GM13977 (cell line): Measurements from ENCODE around the gene DEAF1.

Experiments
- DNase-seq: peaks from one replicate; pipeline ENCODE4 v3.0.0; 2012; ENCODE audit warnings: low spot score
- in situ Hi-C: fragments of 300-500 bp; cut with MboI; formaldehyde crosslinking; loops from one replicate; pipeline ENCODE4 v1.12.0; 2022; ENCODE audit warnings: low sequenced_read_pairs, low pct_unique_long_range_greater_than_20kb, mixed read lengths, inconsistent platforms; ENCODE audit not compliant: unreplicated experiment
- TF ChIP-seq, protein P1 (sequence below): IDR thresholded peaks from 2 replicates; pipeline ENCODE4 v1.5.1; 2012; ENCODE audit warnings: mild to moderate bottlenecking, control low read depth; ENCODE audit not compliant: insufficient read depth; ENCODE audit errors: extremely low read depth, missing control alignments

The DEAF1 gene

DNA sequence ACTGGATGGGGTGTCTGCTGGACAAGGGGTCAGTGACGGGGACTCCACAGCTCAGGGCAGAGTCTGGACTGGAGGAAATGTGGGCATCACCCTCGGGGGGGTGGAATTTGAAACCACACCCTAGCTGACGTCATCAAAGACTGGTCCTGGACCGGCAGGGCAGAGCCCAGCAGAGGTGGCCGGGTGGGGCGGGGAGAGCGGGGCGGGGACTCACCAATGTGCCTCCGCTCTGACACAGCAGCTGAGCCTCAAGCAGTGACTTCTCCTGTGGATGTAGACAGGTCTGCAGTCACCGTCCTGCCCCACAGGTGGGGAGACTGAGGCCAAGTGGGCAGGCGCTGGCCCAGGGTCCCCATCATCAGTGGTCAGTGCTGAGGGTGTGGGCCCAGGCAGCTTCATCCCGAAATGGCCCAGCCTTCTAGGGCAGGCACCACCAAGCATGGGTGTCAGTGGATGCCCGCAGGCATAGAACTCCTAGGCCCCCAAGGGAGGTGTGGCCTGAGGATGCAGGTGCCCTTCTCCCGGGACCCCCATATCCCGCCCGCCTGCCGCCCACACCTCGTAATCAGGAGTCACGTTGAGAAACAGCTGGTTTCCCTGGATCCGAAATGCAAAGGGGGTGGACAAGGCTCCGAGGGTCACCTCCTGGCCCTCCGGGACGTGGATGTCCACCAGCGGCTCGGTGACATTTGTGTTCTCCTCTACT is 70.9 kb downstream of the DEAF1 start:
- TF ChIP-seq, protein P1, sequence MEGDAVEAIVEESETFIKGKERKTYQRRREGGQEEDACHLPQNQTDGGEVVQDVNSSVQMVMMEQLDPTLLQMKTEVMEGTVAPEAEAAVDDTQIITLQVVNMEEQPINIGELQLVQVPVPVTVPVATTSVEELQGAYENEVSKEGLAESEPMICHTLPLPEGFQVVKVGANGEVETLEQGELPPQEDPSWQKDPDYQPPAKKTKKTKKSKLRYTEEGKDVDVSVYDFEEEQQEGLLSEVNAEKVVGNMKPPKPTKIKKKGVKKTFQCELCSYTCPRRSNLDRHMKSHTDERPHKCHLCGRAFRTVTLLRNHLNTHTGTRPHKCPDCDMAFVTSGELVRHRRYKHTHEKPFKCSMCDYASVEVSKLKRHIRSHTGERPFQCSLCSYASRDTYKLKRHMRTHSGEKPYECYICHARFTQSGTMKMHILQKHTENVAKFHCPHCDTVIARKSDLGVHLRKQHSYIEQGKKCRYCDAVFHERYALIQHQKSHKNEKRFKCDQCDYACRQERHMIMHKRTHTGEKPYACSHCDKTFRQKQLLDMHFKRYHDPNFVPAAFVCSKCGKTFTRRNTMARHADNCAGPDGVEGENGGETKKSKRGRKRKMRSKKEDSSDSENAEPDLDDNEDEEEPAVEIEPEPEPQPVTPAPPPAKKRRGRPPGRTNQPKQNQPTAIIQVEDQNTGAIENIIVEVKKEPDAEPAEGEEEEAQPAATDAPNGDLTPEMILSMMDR, result no peak
- in situ Hi-C loops, result no loop called here
- no peak for DNase-seq

DNA sequence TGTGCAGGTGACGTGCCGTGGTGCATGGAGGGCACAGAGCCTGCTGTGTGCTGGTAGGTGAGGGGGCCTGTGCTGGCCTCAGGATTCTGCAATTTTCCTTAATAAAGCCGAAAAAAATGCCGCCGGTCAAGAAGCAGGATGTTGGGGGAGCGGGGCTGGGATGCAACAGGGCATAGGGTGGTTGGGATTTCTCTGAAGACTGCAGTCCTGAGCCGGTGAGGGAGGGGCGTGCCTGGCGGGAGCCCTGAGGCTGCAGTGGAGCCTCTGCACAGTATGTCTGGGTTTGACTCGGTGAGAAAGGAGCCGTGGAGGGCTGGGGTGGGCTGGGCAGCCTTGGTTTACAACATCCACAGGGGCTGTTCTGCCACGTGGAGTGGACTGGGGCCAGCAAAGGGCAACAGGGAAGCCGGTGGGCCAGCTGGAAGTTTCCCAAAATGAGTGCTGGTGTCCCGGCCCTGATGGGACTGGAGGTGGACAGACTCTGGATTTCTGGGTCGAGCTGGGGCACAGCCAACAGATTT is 71.6 kb downstream of the DEAF1 start:
- in situ Hi-C loops, result no loop called here
- TF ChIP-seq, protein P1, result no peak
- DNase-seq, result no peak

DNA sequence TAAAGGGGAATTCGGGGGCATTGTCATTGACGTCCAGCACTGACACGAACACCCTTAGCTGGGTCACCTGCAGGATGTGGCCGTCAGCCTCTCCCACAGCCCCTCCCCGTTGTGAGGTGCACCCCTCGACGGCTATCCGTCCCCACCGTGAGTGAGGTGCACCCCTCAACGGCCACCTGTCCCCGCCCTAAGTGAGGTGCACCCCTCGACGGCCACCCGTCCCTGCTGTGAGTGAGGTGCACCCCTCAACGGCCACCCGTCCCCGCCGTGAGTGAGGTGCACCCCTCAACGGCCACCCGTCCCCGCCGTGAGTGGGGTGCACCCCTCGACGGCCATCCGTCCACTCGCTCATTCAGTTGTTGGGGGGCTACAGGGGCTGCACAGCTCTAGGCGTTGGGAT is 73.2 kb downstream of the DEAF1 start:
- DNase-seq, result no peak
- TF ChIP-seq, protein P1, result no peak
- in situ Hi-C loops, result no loop called here

DNA sequence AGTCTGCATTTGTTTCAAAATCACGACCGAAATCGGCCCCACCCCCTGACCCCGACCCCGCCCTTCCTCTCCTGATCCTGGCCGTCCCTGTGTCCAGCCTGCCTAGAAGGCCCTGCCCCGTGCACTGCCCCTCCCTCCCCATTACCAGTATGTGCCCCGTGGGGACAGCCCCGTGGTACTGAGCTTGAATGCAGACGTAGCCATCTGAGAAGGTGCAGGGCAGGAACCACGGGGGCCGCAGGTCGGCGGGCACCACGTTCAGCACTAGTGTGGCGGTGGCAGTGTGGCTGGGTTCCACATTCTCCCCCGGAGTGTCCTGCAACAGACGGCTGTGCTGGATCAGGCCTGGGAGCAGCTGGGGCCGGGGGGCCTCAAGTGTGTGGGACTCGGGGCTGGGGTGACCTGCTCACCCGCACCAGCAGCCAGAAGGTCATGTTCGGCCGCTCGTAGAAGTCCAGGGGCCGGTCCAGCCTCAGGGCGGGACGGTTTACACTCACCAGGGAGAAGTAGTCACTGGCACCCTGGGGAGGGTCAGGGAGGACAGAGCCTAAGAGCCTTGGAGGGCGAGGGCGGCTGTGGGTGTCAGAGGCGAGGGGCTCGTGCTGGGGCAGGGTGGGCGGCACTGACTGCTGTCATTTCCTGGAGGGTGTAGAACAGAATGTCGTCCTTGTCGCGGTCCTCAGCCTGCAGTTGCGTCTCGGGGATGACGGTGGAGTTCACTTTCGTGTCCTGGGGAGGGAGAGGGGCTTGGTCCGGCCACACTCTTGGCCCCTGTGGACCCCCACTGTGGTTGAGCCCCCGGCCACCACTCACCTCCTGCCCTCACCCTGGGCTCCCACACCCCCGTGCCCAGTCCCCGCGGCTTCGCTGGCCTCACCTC is 73.8 kb downstream of the DEAF1 start:
- DNase-seq, result no peak
- in situ Hi-C loops, result no loop called here
- TF ChIP-seq, protein P1, result no peak

DNA sequence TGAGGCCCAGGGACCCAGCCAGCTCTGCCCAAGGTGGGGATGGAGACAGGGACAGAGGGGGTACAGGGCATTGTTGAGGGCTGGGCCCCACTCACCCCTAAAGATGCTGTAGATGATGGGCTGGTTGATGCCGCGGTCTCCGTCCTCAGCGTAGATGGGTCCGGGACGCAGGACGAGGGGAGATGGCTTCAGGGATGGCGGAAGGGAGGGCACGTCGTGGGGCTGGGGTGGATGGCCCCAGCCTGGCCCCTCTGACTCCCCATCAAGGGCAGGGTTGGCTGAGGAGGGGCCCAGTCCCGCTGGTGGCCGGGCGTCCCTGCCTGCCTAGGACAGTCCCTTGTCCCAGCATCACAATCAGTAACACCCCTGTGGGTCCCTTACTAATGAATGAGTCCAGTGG is 74.8 kb downstream of the DEAF1 start:
- no peak for DNase-seq
- TF ChIP-seq, protein P1, result no peak
- in situ Hi-C loops, result no loop called here

DNA sequence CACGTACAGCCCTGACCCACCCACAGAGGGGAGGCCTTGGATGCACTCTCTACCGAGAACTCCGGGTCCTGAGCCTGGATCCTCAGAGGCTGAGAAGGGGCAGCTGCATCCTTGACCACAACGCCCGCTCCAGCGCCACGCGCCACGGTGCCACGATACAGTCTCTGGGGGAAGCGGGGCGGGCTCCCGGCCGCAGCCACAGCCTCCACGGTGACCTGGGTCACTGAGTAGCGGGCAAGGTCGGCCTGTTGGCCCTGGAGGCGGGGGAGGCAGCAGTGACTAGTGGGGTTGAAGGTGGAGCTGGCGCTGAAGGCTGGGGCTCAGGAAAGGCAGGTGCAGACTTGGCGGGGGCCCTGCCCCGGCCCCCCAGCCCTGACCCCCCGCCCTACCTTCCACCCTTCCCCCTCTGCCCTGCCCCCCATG is 75.4 kb downstream of the DEAF1 start:
- TF ChIP-seq, protein P1, result no peak
- DNase-seq, result no peak
- in situ Hi-C loops, result no loop called here
